NCI-H510A (cell line): ENCODE measurements around the gene MTX1.
"Not testable (repeated sequence)": the region's sequence is repeated elsewhere in the genome, so short reads cannot be mapped to it uniquely, and the experiment has no call there.

Experiments used
- DNase-seq: peaks from one replicate; lab custom pipeline; 2025; lab: John Stamatoyannopoulos, UW

MTX1 gene

GRCh38 chr1:155236451-155236850 is 28.0 kb downstream of the MTX1 start:
- no peak for DNase-seq

GRCh38 chr1:155241069-155241679 is 32.7 kb downstream of the MTX1 start:
- DNase-seq, result peak; percentile 48

GRCh38 chr1:155241841-155242264 is 33.4 kb downstream of the MTX1 start:
- DNase-seq, result no peak

GRCh38 chr1:155242805-155243358 is 34.4 kb downstream of the MTX1 start:
- no peak for DNase-seq

GRCh38 chr1:155244368-155245162 is 36.1 kb downstream of the MTX1 start:
- DNase-seq, result peak; percentile 97

- no peak for DNase-seq
Observed at GRCh38 chr1:155245163-155245524, 36.6 kb downstream of the MTX1 start.

- DNase-seq, result not testable (repeated sequence)
Observed at GRCh38 chr1:155246796-155247195, 38.3 kb downstream of the MTX1 start.

- no peak for DNase-seq
Observed at GRCh38 chr1:155247667-155248553, 39.4 kb downstream of the MTX1 start.

- no peak for DNase-seq
Observed at GRCh38 chr1:155250246-155250632, 41.7 kb downstream of the MTX1 start.

- peak; percentile 85 for DNase-seq
Observed at GRCh38 chr1:155250633-155251449, 42.3 kb downstream of the MTX1 start.

GRCh38 chr1:155251566-155251965 is 43.1 kb downstream of the MTX1 start:
- DNase-seq, result no peak

GRCh38 chr1:155253208-155253607 is 44.7 kb downstream of the MTX1 start:
- DNase-seq, result no peak

- no peak for DNase-seq
Observed at GRCh38 chr1:155253797-155254196, 45.3 kb downstream of the MTX1 start.

- DNase-seq, result no peak
Observed at GRCh38 chr1:155254228-155254713, 45.8 kb downstream of the MTX1 start.

- DNase-seq, result no peak
Observed at GRCh38 chr1:155254714-155255242, 46.3 kb downstream of the MTX1 start.

GRCh38 chr1:155255243-155256007 is 46.9 kb downstream of the MTX1 start, which contains the start of gene ENTREP3:
Gene ENTREP3, minus strand, starts transcription at chr1:155255483. Its CDS starts 606 bp downstream, at chr1:155254877.
- DNase-seq, result peak; percentile 49

GRCh38 chr1:155256058-155256852 is 47.8 kb downstream of the MTX1 start:
- DNase-seq, result no peak

GRCh38 chr1:155260276-155260675 is 51.8 kb downstream of the MTX1 start:
- DNase-seq, result no peak

- DNase-seq, result peak; percentile 15
Observed at GRCh38 chr1:155261493-155261851, 53.0 kb downstream of the MTX1 start.
